Activated CD4-positive, alpha-beta T cell treated with anti-CD3 and anti-CD28 coated beads, Interleukin-2, amount 10 ng/mL, durations not matched to agents 24 days and 14 days (primary cell): ENCODE results near the gene MAGED2. TPM values are rescaled to one million over a fixed set of nuclear protein-coding genes. Genes with fewer than 3 reads are reported as not detected.

Source experiments
- DNase-seq: peaks from one replicate; pipeline ENCODE4 v3.0.0; 2022
- H3K27ac Mint-ChIP-seq: one replicate; pipeline ENCODE4 v1.8.0; 2022; ENCODE audit warnings: mild to moderate bottlenecking, mixed read lengths
- H3K27me3 Mint-ChIP-seq: one replicate; pipeline ENCODE4 v1.8.0; 2022; ENCODE audit warnings: mixed read lengths
- H3K36me3 Mint-ChIP-seq: one replicate; pipeline ENCODE4 v1.8.0; 2022; ENCODE audit warnings: low read depth, mild to moderate bottlenecking, mixed read lengths
- H3K4me1 Mint-ChIP-seq: one replicate; pipeline ENCODE4 v1.8.0; 2021; ENCODE audit warnings: mixed read lengths
- H3K4me3 Mint-ChIP-seq: one replicate; pipeline ENCODE4 v1.8.0; 2022; ENCODE audit warnings: mild to moderate bottlenecking, moderate library complexity, mixed read lengths
- H3K9me3 Mint-ChIP-seq: one replicate; pipeline ENCODE4 v1.8.0; 2021; ENCODE audit warnings: mixed read lengths
- intact Hi-C: fragments of 100-400 bp; cut with micrococcal nuclease; formaldehyde crosslinking; loops from one replicate; pipeline ENCODE4 v1.15.1; 2023
- total RNA-seq: library from RNA; stranded (reverse); gene quantifications from 2 replicates; pipeline ENCODE4 v1.2.3, GENCODE V29; 2022

The MAGED2 gene
- total RNA-seq, 1 donor from 2014 or later = 26.4 TPM

- Mint-ChIP-seq H3K9me3 (no peaks in the 10 kb centered on the region), H3K36me3 (no peaks in the 10 kb centered on the region), H3K4me3 (no peak overlapping the region), H3K27me3 (peaks cover 6% of the 10 kb centered on the region), H3K4me1 (no peaks in the 10 kb centered on the region), H3K27ac (no peak overlapping the region)
- intact Hi-C loops = no loop called here
- DNase-seq = no peak
Observed at GRCh38 chrX:54799046-54799445, 8.5 kb upstream of the MAGED2 start.

- H3K4me3 Mint-ChIP-seq = peak overlapping the region; percentile 95
- H3K27me3 Mint-ChIP-seq = peaks cover 20% of the 10 kb centered on the region
- intact Hi-C loops = loop anchor here (1.0 to 5.0 kb wide), 7 partner anchors 113 to 909 kb away; partner anchors contain the start of genes APEX2, GNL3L, RRAGB and TSR2
- peaks cover 12% of the 10 kb centered on the region for H3K36me3 Mint-ChIP-seq
- DNase-seq = peak; percentile 77
- H3K9me3 Mint-ChIP-seq = no peaks in the 10 kb centered on the region
- H3K4me1 Mint-ChIP-seq = peaks cover 18% of the 10 kb centered on the region
- peak overlapping the region; percentile 92 for H3K27ac Mint-ChIP-seq
Observed at GRCh38 chrX:54808109-54808604, 612 bp downstream of the MAGED2 start.

- Mint-ChIP-seq H3K4me1 (peaks cover 18% of the 10 kb centered on the region), H3K36me3 (peaks cover 16% of the 10 kb centered on the region), H3K27me3 (peaks cover 20% of the 10 kb centered on the region), H3K27ac (peak overlapping the region; percentile 92), H3K4me3 (peak overlapping the region; percentile 95), H3K9me3 (no peaks in the 10 kb centered on the region)
- DNase-seq = peak; percentile 96
- intact Hi-C loops = loop anchor here (1.0 to 5.0 kb wide), 7 partner anchors 112 to 908 kb away; partner anchors contain the start of genes APEX2, GNL3L, RRAGB and TSR2
Observed at GRCh38 chrX:54808605-54809483, 1.3 kb downstream of the MAGED2 start.

GRCh38 chrX:54810532-54810931 lies 3.0 kb downstream of the MAGED2 start:
- Mint-ChIP-seq H3K27ac (no peak overlapping the region), H3K4me3 (no peak overlapping the region), H3K36me3 (peaks cover 19% of the 10 kb centered on the region)

GRCh38 chrX:54811301-54811885 lies 3.8 kb downstream of the MAGED2 start:
- no peak for DNase-seq
- Mint-ChIP-seq H3K27ac (no peak overlapping the region), H3K4me1 (peaks cover 18% of the 10 kb centered on the region), H3K9me3 (no peaks in the 10 kb centered on the region), H3K4me3 (peak overlapping the region; percentile 28), H3K27me3 (peaks cover 8% of the 10 kb centered on the region), H3K36me3 (peaks cover 27% of the 10 kb centered on the region)
- intact Hi-C loops = no loop called here

More at GRCh38 chrX:54810532-54810931, 3.0 kb downstream of the MAGED2 start:
- intact Hi-C loops = no loop called here
- H3K9me3 Mint-ChIP-seq = no peaks in the 10 kb centered on the region
- DNase-seq = no peak
- peaks cover 14% of the 10 kb centered on the region for H3K27me3 Mint-ChIP-seq
- peaks cover 18% of the 10 kb centered on the region for H3K4me1 Mint-ChIP-seq

GRCh38 chrX:54812306-54812705 lies 4.8 kb downstream of the MAGED2 start:
- DNase-seq = no peak
- Mint-ChIP-seq H3K9me3 (no peaks in the 10 kb centered on the region), H3K4me3 (no peak overlapping the region), H3K36me3 (peaks cover 28% of the 10 kb centered on the region), H3K4me1 (peaks cover 18% of the 10 kb centered on the region), H3K27ac (no peak overlapping the region), H3K27me3 (peaks cover 6% of the 10 kb centered on the region)
- intact Hi-C loops = no loop called here

- intact Hi-C loops = no loop called here
Observed at GRCh38 chrX:54817220-54817820, 9.8 kb downstream of the MAGED2 start.

GRCh38 chrX:54818221-54818620 lies 10.7 kb downstream of the MAGED2 start:
- H3K27me3 Mint-ChIP-seq = no peaks in the 10 kb centered on the region
- H3K4me3 Mint-ChIP-seq = no peak overlapping the region
- peaks cover 2% of the 10 kb centered on the region for H3K4me1 Mint-ChIP-seq
- H3K36me3 Mint-ChIP-seq = peaks cover 16% of the 10 kb centered on the region
- intact Hi-C loops = no loop called here
- no peak overlapping the region for H3K27ac Mint-ChIP-seq
- no peaks in the 10 kb centered on the region for H3K9me3 Mint-ChIP-seq
- peak; percentile 19 for DNase-seq

More at GRCh38 chrX:54817220-54817820, 9.8 kb downstream of the MAGED2 start:
- H3K36me3 Mint-ChIP-seq = peaks cover 16% of the 10 kb centered on the region
- H3K27me3 Mint-ChIP-seq = no peaks in the 10 kb centered on the region
- peaks cover 2% of the 10 kb centered on the region for H3K4me1 Mint-ChIP-seq
- peak; percentile 44 for DNase-seq
- H3K27ac Mint-ChIP-seq = no peak overlapping the region
- no peak overlapping the region for H3K4me3 Mint-ChIP-seq
- no peaks in the 10 kb centered on the region for H3K9me3 Mint-ChIP-seq

GRCh38 chrX:54819201-54819600 lies 11.7 kb downstream of the MAGED2 start:
- peaks cover 2% of the 10 kb centered on the region for H3K4me1 Mint-ChIP-seq
- H3K27me3 Mint-ChIP-seq = no peaks in the 10 kb centered on the region
- peaks cover 10% of the 10 kb centered on the region for H3K36me3 Mint-ChIP-seq
- intact Hi-C loops = no loop called here
- no peak overlapping the region for H3K4me3 Mint-ChIP-seq
- no peaks in the 10 kb centered on the region for H3K9me3 Mint-ChIP-seq
- H3K27ac Mint-ChIP-seq = no peak overlapping the region
- peak; percentile 34 for DNase-seq

- Mint-ChIP-seq H3K36me3 (peaks cover 8% of the 10 kb centered on the region), H3K27ac (no peak overlapping the region), H3K4me3 (no peak overlapping the region), H3K27me3 (no peaks in the 10 kb centered on the region), H3K4me1 (peaks cover 2% of the 10 kb centered on the region), H3K9me3 (no peaks in the 10 kb centered on the region)
- no peak for DNase-seq
- intact Hi-C loops = no loop called here
Observed at GRCh38 chrX:54820737-54821136, 13.2 kb downstream of the MAGED2 start.

GRCh38 chrX:54821310-54821709 lies 13.8 kb downstream of the MAGED2 start:
- H3K27ac Mint-ChIP-seq = no peak overlapping the region
- no peaks in the 10 kb centered on the region for H3K27me3 Mint-ChIP-seq
- no peak overlapping the region for H3K4me3 Mint-ChIP-seq
- H3K4me1 Mint-ChIP-seq = peaks cover 2% of the 10 kb centered on the region
- peaks cover 2% of the 10 kb centered on the region for H3K36me3 Mint-ChIP-seq
- no peaks in the 10 kb centered on the region for H3K9me3 Mint-ChIP-seq
- no peak for DNase-seq
- intact Hi-C loops = no loop called here

- H3K27ac Mint-ChIP-seq = no peak overlapping the region
- H3K4me1 Mint-ChIP-seq = no peaks in the 10 kb centered on the region
- H3K4me3 Mint-ChIP-seq = no peak overlapping the region
- intact Hi-C loops = no loop called here
- H3K27me3 Mint-ChIP-seq = no peaks in the 10 kb centered on the region
- no peaks in the 10 kb centered on the region for H3K36me3 Mint-ChIP-seq
- no peak for DNase-seq
- no peaks in the 10 kb centered on the region for H3K9me3 Mint-ChIP-seq
Observed at GRCh38 chrX:54824195-54824594, 16.6 kb downstream of the MAGED2 start.

- intact Hi-C loops = no loop called here
Observed at GRCh38 chrX:54824722-54825121, 17.2 kb downstream of the MAGED2 start.

More at GRCh38 chrX:54824722-54825121, 17.2 kb downstream of the MAGED2 start:
- Mint-ChIP-seq H3K27ac (no peak overlapping the region), H3K36me3 (no peaks in the 10 kb centered on the region), H3K9me3 (no peaks in the 10 kb centered on the region), H3K27me3 (no peaks in the 10 kb centered on the region), H3K4me1 (no peaks in the 10 kb centered on the region), H3K4me3 (no peak overlapping the region)
- DNase-seq = peak; percentile 13
